GM10847 (cell line): ENCODE data around the gene PAPOLB.

ENCODE experiments used
- POLR2A ChIP-seq: IDR thresholded peaks from 2 replicates; pipeline ENCODE4 v1.6.1; 2011; ENCODE audit not compliant: insufficient read length; ENCODE audit errors: extremely low read depth

PAPOLB gene

GRCh38 chr7:4824120-4824775 is 37.6 kb downstream of the PAPOLB start:
- no peak for TF ChIP-seq POLR2A

GRCh38 chr7:4823441-4824119 is 38.2 kb downstream of the PAPOLB start:
- TF ChIP-seq POLR2A: no peak

- TF ChIP-seq POLR2A: no peak
These were observed 39.2 kb downstream of the PAPOLB start for GRCh38 chr7:4822677-4823076.

DNA sequence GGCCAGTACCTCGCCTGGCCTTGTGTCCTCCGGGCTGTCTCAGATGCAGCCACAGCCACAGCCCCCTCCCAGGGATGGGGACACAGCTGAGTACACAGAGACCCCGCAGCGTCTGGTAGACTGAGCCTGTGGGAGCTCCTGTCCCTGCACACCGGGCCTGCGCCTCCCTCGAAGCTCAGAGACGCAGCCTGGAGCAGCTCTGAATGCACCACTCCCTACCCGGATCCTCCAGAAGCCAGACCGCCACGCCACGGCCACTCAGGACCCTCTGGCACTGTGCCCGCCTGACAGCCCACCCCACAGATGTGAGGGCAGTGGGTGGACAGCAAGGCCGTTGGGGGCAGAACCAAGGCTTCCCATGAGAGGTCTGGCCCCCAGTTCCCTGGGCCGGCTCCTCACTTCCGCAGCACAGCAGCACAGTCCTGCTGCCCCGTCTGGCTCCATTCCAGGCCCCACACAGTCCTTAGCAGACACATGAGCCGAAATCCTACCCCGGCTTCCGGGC is 40.8 kb downstream of the PAPOLB start:
- TF ChIP-seq POLR2A: no peak

DNA sequence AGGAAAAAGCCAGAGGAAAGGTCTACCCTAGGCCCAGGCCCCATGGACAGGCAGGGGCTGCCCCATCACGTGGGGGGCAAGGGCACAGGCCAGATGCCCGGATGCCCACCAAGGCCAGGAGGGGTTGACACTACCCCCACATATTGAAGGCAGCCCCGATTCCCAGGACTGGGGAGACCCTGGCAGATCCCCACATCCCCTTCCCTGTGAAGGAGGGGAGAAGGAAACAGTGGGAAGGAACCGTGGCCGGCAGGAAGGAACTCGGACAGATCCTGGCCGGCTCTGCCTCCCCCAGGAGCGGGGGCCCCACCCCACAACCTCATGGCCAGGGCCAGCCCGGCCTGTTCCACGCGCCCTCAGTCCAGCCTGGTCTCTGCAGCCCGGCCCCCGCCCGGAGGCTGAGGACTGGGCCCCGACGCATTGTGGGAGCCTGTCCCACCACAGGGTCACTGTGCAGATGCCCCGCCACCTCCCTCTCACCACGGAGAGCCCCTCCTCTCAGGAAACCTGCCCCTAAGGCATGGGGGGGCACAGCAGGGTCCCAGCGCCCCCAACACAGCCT is 41.3 kb downstream of the PAPOLB start:
- TF ChIP-seq POLR2A: no peak

- TF ChIP-seq POLR2A: no peak
These were observed 42.0 kb downstream of the PAPOLB start for GRCh38 chr7:4819560-4820404.

DNA sequence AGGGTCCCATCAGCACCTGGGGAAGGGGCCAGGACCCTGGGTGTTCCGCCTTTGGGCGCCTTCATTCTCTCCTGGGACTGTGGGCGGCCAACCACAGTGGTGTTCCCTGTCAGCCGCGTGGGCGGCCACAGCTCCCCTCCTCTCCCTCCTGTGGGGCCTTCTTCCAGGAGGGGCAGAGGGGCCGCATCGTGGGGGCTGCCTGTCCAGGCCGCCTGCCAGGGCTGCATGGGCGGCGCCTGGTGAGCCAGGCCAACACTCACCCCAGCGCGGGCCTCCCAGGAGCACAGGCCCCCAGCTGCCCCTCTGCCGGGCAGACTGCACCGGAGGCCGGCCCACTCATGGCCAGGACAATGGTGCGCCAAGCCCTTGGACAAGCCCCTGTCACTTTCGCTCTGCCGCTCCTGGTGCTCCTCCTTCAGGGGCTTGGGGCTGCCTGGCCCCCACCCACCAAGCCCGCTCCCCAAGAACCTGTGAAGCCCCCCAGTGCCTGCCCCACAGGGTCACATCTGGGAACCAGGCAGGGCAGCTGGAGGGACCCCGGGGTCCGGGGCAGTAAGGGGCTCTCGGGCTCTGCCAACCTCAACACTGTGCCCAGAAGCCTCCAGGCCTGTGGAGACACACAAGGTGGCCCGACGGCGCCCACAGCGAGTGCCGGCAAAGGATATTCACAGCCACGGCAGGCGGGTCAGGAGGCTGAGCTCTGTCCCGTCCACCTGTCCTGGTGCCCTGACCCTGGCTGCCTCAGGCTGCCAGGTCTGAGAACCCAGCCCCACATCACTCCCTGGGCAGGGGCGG is 43.6 kb downstream of the PAPOLB start:
- no peak for TF ChIP-seq POLR2A

- no peak for TF ChIP-seq POLR2A
These were observed 44.5 kb downstream of the PAPOLB start for GRCh38 chr7:4817178-4817901.

GRCh38 chr7:4816419-4817080 is 45.3 kb downstream of the PAPOLB start:
- no peak for TF ChIP-seq POLR2A

DNA sequence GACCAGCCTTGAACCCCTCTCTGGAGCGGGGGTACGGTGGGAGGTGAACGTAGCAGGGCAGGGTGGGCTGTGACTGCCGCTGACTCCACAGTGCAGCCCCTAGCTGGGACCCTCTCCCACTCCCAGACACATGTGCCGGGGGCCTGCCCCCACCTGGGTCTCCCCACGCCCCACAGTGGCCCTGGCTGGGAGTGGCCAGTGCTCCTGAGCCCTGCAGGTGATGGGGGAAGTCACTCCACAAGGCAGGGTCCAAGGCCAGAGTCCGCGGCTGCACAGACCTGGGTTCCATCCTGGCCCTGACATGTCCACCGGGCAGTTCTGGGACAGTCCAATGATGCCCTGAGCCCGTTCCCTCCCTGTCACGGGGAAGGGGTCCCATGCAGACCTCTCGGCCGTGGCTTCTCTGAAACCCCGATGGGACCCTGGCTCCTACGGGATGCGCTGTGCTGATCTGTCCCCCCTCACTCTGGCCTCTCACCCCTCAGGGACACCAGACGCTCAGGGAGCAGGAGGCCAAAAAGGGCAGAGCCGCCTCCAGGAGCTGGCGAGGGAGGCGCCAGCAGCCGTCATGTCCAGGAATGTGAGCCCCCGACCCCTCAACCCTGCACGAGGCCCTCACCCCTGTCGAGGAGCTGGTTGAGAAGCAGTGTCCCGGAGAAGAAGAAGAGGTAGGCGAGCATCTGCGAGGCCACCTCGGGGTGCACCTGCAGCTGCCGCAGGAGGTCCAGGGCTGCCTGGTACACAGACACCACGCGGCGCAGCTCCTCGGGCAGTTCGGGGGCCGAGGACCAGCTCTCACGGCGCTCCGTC is 46.0 kb downstream of the PAPOLB start:
- TF ChIP-seq POLR2A: no peak

- TF ChIP-seq POLR2A: no peak
These were observed 46.7 kb downstream of the PAPOLB start for GRCh38 chr7:4815121-4815520.

DNA sequence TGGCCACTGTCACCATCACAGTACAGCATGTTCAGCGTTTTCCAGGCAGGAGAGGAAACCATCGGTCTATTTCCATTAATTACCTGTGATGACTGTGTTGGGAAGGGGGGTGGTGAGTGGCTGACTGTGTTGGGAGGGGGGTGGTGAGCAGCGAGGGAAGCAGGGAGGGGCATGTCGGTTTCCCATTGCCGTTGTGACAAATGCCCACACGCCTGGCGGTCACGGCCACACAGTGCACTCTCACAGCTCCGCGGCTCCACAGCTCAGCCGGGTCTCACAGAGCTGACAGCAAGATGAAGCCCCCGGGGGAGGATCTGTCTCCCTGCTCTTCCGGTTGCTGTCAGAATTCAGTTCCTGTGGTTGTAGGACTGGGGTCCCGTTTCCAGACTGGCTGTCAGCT is 47.4 kb downstream of the PAPOLB start:
- no peak for TF ChIP-seq POLR2A

- no peak for TF ChIP-seq POLR2A
These were observed 52.2 kb downstream of the PAPOLB start for GRCh38 chr7:4809666-4810065.

DNA sequence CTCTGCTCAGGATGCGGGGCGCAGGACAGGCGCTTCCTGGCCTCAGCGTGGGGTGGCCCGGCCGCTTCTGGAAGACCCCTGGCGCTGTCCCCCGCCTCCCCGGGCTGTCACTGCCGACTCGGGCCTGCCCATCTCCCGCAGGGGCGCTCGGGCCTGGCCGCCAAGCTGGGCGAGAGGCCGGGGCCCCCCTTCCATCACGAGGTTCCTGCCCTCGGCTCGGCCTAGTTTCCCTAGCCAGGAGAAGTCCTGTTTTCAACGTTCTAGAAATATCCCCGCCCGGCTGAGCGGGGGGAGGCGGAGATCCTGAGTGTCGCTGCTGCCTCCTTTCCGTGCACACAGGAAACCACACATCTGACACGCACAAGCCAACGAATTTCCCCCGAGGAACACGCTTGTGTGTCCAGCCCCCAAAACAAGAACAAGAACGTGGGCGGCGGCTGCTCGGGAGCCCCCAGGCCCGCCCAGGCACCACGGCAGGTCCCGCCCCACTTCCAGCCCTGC is 52.7 kb downstream of the PAPOLB start:
- TF ChIP-seq POLR2A: no peak
